Stimulated activated naive CD8-positive, alpha-beta T cell treated with anti-CD3 and anti-CD28 coated beads, Interleukin-15, Interleukin-2, amounts not matched to agents 100 ng/mL and 50 ng/mL, for 24 hours (primary cell): Measurements from ENCODE around the gene NME2.
"Not testable (repeated sequence)": the region's sequence is repeated elsewhere in the genome, so short reads cannot be mapped to it uniquely, and the experiment has no call there.

Experiments used
- H3K27ac Mint-ChIP-seq: one replicate; pipeline ENCODE4 v1.8.0; 2021; ENCODE audit warnings: mild to moderate bottlenecking, mixed read lengths
- H3K27me3 Mint-ChIP-seq: one replicate; pipeline ENCODE4 v1.8.0; 2021; ENCODE audit warnings: mixed read lengths
- H3K36me3 Mint-ChIP-seq: one replicate; pipeline ENCODE4 v1.8.0; 2021; ENCODE audit warnings: low read depth, mixed read lengths
- H3K4me1 Mint-ChIP-seq: one replicate; pipeline ENCODE4 v1.8.0; 2021; ENCODE audit warnings: low read depth, mixed read lengths
- H3K4me3 Mint-ChIP-seq: one replicate; pipeline ENCODE4 v1.8.0; 2021; ENCODE audit warnings: mild to moderate bottlenecking, mixed read lengths
- H3K9me3 Mint-ChIP-seq: one replicate; pipeline ENCODE4 v1.8.0; 2021; ENCODE audit warnings: mixed read lengths

NME2 gene

GRCh38 chr17:51166198-51166986, at the start of gene NME2:
Gene NME2 (plus strand): TSS chr17:51166411. CDS start chr17:51166831, 420 bp downstream.
- peaks cover 45% of the 10 kb centered on the region for H3K4me1 Mint-ChIP-seq
- peaks cover 62% of the 10 kb centered on the region for H3K36me3 Mint-ChIP-seq
- H3K27ac Mint-ChIP-seq = peak within 1 kb of the TSS; percentile 97

DNA sequence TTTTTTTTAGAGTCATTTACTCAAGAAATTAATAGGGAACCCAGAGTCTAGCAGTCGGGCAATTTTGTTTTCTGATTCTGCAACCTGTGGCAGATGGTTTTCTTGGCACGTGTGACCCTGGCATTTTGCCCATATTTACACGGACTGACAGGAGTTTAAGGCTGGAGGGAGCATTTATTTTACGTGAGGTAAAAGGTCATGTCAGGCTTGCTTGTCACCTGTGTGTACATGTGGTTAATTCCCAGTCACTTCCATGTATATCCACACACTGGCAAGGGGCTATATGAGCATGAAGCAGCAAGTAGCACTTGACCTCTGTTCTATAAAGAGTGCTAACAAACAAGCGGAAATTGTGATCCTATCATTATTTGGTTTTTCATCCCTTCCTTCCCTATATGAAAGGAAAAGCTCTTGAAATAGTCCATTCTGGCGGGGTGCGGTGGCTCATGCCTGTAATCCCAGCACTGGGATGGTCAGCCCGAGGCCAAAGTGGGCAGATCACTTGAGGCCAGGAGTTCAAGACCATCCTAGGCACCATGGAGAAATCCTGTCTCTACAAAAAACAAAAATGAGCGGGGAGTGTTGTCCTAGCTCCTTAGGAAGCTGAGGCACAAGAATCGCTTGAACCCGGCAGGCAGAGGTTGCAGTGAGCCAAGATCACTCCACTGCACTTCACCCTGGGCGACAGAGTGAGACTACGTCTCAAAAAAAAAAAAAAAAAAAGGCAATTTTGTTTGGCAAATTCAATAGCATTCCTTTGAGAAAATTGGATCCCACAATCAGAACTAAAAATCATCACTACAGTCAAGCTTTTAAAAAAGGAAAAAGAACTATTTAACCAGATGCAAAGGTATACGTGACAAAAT, 47.6 kb upstream of the NME2 start:
- Mint-ChIP-seq H3K27ac (no peak overlapping the region), H3K4me1 (peaks cover 65% of the 10 kb centered on the region), H3K27me3 (no peaks in the 10 kb centered on the region), H3K4me3 (peak overlapping the region; percentile 89), H3K9me3 (no peaks in the 10 kb centered on the region), H3K36me3 (peaks cover 11% of the 10 kb centered on the region)

More at GRCh38 chr17:51166198-51166986, at the start of gene NME2:
- H3K4me3 Mint-ChIP-seq = peak within 1 kb of the TSS; percentile 95
- no peaks in the 10 kb centered on the region for H3K9me3 Mint-ChIP-seq
- no peaks in the 10 kb centered on the region for H3K27me3 Mint-ChIP-seq

DNA sequence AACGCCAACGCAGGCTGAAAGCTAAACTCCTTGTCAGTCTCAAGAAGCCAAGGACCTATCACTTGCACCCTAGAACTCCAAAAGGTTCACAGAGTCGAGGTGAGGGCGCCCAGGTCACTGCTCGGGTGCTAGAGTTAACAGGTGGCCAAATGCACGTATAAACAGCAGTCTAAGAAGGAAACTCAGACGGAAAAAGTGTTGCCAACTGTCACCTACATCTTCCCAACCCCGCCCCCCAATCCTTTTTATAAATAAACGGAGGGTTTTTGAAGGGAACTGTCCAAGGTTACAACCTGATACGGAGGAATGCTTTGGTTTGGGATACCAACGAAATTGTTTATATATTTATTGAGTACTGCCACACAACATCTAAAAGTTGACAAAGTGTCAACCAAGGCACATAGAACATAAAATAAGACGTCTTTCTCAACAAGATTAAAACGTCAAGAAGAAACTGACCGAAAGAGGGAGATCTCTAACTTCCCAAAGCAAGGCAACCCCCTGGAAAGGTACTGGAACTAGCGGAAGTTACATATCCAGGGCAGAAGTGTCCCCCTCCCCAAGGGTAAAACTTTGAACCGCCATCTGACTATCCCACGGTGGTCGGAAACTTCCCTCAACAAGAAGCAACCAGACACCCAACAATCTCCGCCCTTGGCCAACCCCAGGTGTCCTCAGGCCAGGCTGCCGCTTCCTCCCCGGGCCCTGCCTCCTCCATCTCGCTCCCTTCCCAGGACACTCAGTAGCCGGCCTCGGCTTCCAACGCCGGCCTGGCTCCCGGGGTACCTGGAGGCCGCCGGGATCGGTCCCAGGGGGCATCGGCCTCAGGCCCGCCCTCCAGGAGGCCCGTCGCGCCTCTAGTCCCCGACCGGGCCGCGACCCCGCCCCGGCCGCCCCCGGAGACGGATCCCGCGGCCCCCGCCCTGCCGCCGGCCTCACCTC, 46.5 kb upstream of the NME2 start:
- H3K4me3 Mint-ChIP-seq = peak overlapping the region; percentile 89
- H3K9me3 Mint-ChIP-seq = no peaks in the 10 kb centered on the region
- H3K4me1 Mint-ChIP-seq = peaks cover 65% of the 10 kb centered on the region
- peaks cover 11% of the 10 kb centered on the region for H3K36me3 Mint-ChIP-seq
- H3K27me3 Mint-ChIP-seq = no peaks in the 10 kb centered on the region
- peak overlapping the region; percentile 95 for H3K27ac Mint-ChIP-seq

DNA sequence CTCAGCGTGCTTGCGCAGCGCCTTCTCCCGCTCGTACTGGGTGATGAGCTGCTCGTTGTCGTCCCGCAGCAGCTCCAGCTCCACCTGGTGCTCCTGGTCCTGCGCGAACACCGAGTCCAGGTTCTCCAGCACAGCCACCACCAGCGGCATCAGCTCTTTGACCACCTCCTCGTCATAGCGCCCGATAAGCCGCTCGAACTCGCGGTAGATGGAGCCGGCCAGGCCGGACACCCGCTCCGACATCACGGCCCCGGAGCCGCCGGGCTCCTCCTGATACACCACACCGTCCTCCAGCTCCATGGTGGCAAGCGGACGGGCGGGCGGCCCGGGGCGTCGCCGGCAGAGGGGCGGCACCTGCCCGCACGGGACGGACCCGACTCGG, 45.9 kb upstream of the NME2 start:
- H3K27ac Mint-ChIP-seq = peak overlapping the region; percentile 95
- H3K36me3 Mint-ChIP-seq = peaks cover 8% of the 10 kb centered on the region
- H3K9me3 Mint-ChIP-seq = no peaks in the 10 kb centered on the region
- H3K27me3 Mint-ChIP-seq = no peaks in the 10 kb centered on the region
- H3K4me3 Mint-ChIP-seq = peak overlapping the region; percentile 89
- peaks cover 58% of the 10 kb centered on the region for H3K4me1 Mint-ChIP-seq

DNA sequence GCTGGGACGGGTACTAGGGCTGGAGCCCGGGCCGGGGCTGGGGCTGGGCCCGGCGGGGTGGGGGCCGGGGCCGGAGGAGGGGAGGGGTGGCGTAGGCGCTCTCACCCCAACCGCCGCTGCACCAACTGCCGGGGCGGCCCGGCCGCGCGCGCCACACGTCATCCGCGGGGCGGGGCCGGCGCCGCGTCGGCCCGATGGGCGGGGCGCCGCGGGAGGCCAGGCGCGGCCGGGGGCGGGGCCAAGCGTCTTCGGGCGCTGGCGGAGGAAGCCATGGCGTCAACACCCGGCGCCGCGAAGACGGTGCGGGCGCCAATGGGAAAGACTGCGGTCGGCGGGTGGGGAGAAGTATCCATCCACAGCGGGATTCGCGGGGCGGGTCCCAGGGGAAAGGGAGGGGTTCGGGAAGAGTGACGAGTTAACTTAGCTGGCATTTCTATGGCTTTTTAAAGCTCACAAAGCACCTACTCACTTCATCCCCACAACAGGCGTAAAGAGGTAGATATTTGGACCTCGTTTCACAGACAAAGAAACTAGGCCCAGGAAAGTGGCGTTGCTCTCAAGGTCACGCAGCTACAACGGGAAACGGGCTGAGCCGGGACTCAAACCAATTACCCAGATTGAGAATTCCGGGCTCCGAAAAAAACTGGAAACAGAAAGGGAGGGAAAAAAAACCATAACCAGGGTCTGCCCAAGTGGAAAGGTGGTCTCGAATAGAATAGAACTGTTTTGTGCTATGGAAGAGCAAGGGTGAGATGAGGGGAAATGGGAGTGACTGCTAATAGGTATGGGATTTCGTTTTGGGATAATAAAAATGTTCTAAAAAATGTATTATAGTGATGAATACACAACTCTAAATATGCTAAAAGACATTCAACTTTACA, 45.2 kb upstream of the NME2 start, which contains the start of gene SPAG9:
Gene SPAG9, minus strand, starts transcription at position 130 of the 881 bp plus-strand sequence. CDS start 212 bp downstream, outside the sequence.
- H3K27ac Mint-ChIP-seq = peak within 1 kb of the TSS; percentile 99
- peak within 1 kb of the TSS; percentile 89 for H3K4me3 Mint-ChIP-seq
- peaks cover 8% of the 10 kb centered on the region for H3K36me3 Mint-ChIP-seq
- H3K9me3 Mint-ChIP-seq = no peaks in the 10 kb centered on the region
- peaks cover 56% of the 10 kb centered on the region for H3K4me1 Mint-ChIP-seq
- H3K27me3 Mint-ChIP-seq = no peaks in the 10 kb centered on the region

- Mint-ChIP-seq H3K27ac (peak overlapping the region; percentile 99), H3K9me3 (no peaks in the 10 kb centered on the region), H3K4me3 (peak overlapping the region; percentile 86), H3K4me1 (peaks cover 48% of the 10 kb centered on the region), H3K36me3 (peaks cover 8% of the 10 kb centered on the region), H3K27me3 (no peaks in the 10 kb centered on the region)
Observed at GRCh38 chr17:51121620-51122472, 44.4 kb upstream of the NME2 start.

DNA sequence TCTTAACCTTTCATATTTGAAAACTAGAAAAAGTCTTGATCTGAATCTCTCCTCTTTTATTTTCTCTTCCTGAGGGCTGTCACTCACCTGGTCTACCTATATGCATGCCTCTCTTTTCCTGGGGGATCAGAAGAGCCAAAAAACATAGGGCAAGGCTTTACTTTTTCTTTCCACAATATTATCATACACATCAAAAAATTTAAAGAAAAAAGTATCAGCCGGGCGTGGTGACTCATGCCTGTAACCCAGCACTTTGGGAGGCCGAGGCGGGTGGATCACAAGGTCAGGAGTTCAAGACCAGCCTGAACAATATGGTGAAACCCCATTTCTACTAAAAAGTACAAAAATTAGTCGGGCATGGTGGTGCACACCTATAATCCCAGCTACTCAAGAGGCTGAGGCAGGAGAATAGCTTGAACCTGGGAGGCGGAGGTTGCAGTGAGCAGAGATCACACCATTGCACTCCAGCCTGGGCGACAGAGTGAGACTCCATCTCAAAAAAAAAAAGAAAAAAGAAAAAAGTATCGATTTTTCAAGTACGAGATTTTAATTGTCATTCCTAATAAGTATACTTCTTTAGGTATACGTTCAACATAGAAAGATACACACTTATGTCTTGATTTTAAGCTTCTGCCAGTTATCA, 43.6 kb upstream of the NME2 start:
- not testable (repeated sequence) for H3K9me3 Mint-ChIP-seq, H3K36me3 Mint-ChIP-seq, H3K27me3 Mint-ChIP-seq
- H3K4me3 Mint-ChIP-seq = peak overlapping the region; percentile 86
- peak overlapping the region; percentile 99 for H3K27ac Mint-ChIP-seq
- H3K4me1 Mint-ChIP-seq = peaks cover 42% of the 10 kb centered on the region

- Mint-ChIP-seq H3K36me3 (no peaks in the 10 kb centered on the region), H3K9me3 (no peaks in the 10 kb centered on the region), H3K4me3 (no peak overlapping the region), H3K27ac (peak overlapping the region; percentile 75), H3K4me1 (peaks cover 27% of the 10 kb centered on the region), H3K27me3 (no peaks in the 10 kb centered on the region)
Observed at GRCh38 chr17:51124640-51125503, 41.3 kb upstream of the NME2 start.

DNA sequence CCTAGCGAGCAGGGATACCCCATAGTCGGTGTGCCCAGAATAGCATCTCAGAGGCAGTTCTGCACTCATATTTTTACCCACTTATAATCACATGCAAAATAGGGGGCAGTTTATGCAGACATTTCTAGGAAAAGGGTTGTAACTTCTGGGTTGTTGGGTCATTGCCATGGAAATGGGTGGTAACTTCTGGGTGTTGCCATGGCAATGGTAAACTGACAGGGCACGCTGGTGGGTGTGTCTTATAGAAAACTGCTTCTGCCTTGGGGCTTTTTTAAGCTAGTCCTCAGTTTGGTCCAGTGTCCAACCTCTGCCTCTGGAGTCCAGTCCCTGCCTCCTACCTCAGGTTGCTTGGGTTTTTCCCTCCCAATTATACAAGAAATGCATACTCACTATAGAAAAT, 38.1 kb upstream of the NME2 start:
- H3K27me3 Mint-ChIP-seq = no peaks in the 10 kb centered on the region
- H3K27ac Mint-ChIP-seq = no peak overlapping the region
- peaks cover 22% of the 10 kb centered on the region for H3K4me1 Mint-ChIP-seq
- no peaks in the 10 kb centered on the region for H3K36me3 Mint-ChIP-seq
- H3K9me3 Mint-ChIP-seq = no peaks in the 10 kb centered on the region
- no peak overlapping the region for H3K4me3 Mint-ChIP-seq

- Mint-ChIP-seq H3K36me3 (no peaks in the 10 kb centered on the region), H3K4me3 (no peak overlapping the region), H3K4me1 (peaks cover 21% of the 10 kb centered on the region), H3K27me3 (no peaks in the 10 kb centered on the region), H3K9me3 (no peaks in the 10 kb centered on the region), H3K27ac (no peak overlapping the region)
Observed at GRCh38 chr17:51132964-51133319, 33.3 kb upstream of the NME2 start.

- H3K36me3 Mint-ChIP-seq = no peaks in the 10 kb centered on the region
- no peak overlapping the region for H3K27ac Mint-ChIP-seq
- H3K27me3 Mint-ChIP-seq = no peaks in the 10 kb centered on the region
- H3K4me3 Mint-ChIP-seq = no peak overlapping the region
- peaks cover 17% of the 10 kb centered on the region for H3K4me1 Mint-ChIP-seq
- H3K9me3 Mint-ChIP-seq = no peaks in the 10 kb centered on the region
Observed at GRCh38 chr17:51133365-51133764, 32.8 kb upstream of the NME2 start.

- Mint-ChIP-seq H3K27me3 (no peaks in the 10 kb centered on the region), H3K27ac (no peak overlapping the region), H3K4me3 (no peak overlapping the region), H3K4me1 (peaks cover 17% of the 10 kb centered on the region), H3K9me3 (no peaks in the 10 kb centered on the region), H3K36me3 (no peaks in the 10 kb centered on the region)
Observed at GRCh38 chr17:51135956-51136355, 30.3 kb upstream of the NME2 start.
